ENCODE data around the gene HIRA. TPM values are rescaled to one million over a fixed set of nuclear protein-coding genes. Genes with fewer than 3 reads are reported as not detected.
A peak's percentile ranks its signal among the peaks of the same experiment; 100 is the strongest.

HIRA gene
- total and polyA plus RNA-seq, 9 of the 15 experiments (the other 6 are each of a cell fraction or from before 2014, with no cell fraction given): 0.96 to 132 (median 58.4) TPM

GRCh38 chr22:19446603-19447329 is 15.2 kb upstream of the HIRA start (continued):
- TF ChIP-seq ZNF445 (CRISPR knock-in tag; IDR thresholded peaks at IDR 0.05; ENCODE audit: low read depth): 0 out of 2 replicates have a peak, but pooled peaks have one; percentile 47
- TF ChIP-seq, protein P1, sequence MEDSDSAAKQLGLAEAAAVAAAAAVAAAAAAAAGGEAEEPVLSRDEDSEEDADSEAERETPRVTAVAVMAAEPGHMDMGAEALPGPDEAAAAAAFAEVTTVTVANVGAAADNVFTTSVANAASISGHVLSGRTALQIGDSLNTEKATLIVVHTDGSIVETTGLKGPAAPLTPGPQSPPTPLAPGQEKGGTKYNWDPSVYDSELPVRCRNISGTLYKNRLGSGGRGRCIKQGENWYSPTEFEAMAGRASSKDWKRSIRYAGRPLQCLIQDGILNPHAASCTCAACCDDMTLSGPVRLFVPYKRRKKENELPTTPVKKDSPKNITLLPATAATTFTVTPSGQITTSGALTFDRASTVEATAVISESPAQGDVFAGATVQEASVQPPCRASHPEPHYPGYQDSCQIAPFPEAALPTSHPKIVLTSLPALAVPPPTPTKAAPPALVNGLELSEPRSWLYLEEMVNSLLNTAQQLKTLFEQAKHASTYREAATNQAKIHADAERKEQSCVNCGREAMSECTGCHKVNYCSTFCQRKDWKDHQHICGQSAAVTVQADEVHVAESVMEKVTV (CRISPR knock-in tag; IDR thresholded peaks at IDR 0.05): no peak
- TF ChIP-seq GATAD2A (IDR thresholded peaks at IDR 0.05): peak; percentile 72; the same call in 1 of the 2 replicates
- TF ChIP-seq MAFK (IDR thresholded peaks at IDR 0.05; ENCODE audit: low read length): no peak
- no peak for TF ChIP-seq DMBX1 (CRISPR knock-in tag; IDR thresholded peaks at IDR 0.05; ENCODE audit: borderline replicate concordance)
- TF ChIP-seq MYBL2 (IDR thresholded peaks at IDR 0.05; ENCODE audit: low read depth): no peak
- no peak for TF ChIP-seq MYBL2 (CRISPR knock-in tag; IDR thresholded peaks at IDR 0.05; ENCODE audit: borderline replicate concordance)
- peak; percentile 48 for TF ChIP-seq PHF20 (IDR thresholded peaks at IDR 0.05; ENCODE audit: partially characterized antibody)
- no peak for TF ChIP-seq CBFB (CRISPR knock-in tag; IDR thresholded peaks at IDR 0.05)
- TF ChIP-seq ZC3H11A (IDR thresholded peaks at IDR 0.05; ENCODE audit: low read depth, low read length): 0 out of 2 replicates have a peak, but pooled peaks have one; percentile 61
- TF ChIP-seq RHOXF2B (CRISPR knock-in tag; conservative IDR thresholded peaks at IDR 0.05): no peak
- TF ChIP-seq, protein P2, sequence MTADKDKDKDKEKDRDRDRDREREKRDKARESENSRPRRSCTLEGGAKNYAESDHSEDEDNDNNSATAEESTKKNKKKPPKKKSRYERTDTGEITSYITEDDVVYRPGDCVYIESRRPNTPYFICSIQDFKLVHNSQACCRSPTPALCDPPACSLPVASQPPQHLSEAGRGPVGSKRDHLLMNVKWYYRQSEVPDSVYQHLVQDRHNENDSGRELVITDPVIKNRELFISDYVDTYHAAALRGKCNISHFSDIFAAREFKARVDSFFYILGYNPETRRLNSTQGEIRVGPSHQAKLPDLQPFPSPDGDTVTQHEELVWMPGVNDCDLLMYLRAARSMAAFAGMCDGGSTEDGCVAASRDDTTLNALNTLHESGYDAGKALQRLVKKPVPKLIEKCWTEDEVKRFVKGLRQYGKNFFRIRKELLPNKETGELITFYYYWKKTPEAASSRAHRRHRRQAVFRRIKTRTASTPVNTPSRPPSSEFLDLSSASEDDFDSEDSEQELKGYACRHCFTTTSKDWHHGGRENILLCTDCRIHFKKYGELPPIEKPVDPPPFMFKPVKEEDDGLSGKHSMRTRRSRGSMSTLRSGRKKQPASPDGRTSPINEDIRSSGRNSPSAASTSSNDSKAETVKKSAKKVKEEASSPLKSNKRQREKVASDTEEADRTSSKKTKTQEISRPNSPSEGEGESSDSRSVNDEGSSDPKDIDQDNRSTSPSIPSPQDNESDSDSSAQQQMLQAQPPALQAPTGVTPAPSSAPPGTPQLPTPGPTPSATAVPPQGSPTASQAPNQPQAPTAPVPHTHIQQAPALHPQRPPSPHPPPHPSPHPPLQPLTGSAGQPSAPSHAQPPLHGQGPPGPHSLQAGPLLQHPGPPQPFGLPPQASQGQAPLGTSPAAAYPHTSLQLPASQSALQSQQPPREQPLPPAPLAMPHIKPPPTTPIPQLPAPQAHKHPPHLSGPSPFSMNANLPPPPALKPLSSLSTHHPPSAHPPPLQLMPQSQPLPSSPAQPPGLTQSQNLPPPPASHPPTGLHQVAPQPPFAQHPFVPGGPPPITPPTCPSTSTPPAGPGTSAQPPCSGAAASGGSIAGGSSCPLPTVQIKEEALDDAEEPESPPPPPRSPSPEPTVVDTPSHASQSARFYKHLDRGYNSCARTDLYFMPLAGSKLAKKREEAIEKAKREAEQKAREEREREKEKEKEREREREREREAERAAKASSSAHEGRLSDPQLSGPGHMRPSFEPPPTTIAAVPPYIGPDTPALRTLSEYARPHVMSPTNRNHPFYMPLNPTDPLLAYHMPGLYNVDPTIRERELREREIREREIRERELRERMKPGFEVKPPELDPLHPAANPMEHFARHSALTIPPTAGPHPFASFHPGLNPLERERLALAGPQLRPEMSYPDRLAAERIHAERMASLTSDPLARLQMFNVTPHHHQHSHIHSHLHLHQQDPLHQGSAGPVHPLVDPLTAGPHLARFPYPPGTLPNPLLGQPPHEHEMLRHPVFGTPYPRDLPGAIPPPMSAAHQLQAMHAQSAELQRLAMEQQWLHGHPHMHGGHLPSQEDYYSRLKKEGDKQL (CRISPR knock-in tag; IDR thresholded peaks at IDR 0.05; ENCODE audit: borderline replicate concordance): no peak
- no peak for TF ChIP-seq ZBTB43 (CRISPR knock-in tag; IDR thresholded peaks at IDR 0.05)
- TF ChIP-seq ZBTB17 (CRISPR knock-in tag; IDR thresholded peaks at IDR 0.05): no peak
- no peak for TF ChIP-seq MEF2A (IDR thresholded peaks at IDR 0.05; ENCODE audit: control insufficient read depth, low read depth, low read length)
- TF ChIP-seq NFATC3 (IDR thresholded peaks at IDR 0.05): peak; percentile 57; the same call in 1 of the 2 replicates
- TF ChIP-seq, protein P3, sequence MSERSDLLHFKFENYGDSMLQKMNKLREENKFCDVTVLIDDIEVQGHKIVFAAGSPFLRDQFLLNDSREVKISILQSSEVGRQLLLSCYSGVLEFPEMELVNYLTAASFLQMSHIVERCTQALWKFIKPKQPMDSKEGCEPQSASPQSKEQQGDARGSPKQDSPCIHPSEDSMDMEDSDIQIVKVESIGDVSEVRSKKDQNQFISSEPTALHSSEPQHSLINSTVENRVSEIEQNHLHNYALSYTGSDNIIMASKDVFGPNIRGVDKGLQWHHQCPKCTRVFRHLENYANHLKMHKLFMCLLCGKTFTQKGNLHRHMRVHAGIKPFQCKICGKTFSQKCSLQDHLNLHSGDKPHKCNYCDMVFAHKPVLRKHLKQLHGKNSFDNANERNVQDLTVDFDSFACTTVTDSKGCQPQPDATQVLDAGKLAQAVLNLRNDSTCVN (CRISPR knock-in tag; IDR thresholded peaks at IDR 0.05): 0 out of 2 replicates have a peak, but pooled peaks have one; percentile 66
- no peak for TF ChIP-seq ZNF668 (CRISPR knock-in tag; IDR thresholded peaks at IDR 0.05)
- peak in 1 of 2 experiments; percentile 7; a peak in 1 of 4 replicates for TF ChIP-seq FOXA3 (CRISPR knock-in tag; conservative IDR thresholded peaks at IDR 0.05 in 1 of 2, IDR thresholded peaks at IDR 0.05 in 1 of 2)
